Activated CD8-positive, alpha-beta memory T cell treated with anti-CD3 and anti-CD28 coated beads, Interleukin-2, amount 50 U/mL, for 48 hours (primary cell): ENCODE measurements around the gene WDR5.

Experiments used
- DNase-seq: peaks from one replicate; pipeline ENCODE4 v3.0.0-alpha.2; 2020

Gene WDR5

DNA sequence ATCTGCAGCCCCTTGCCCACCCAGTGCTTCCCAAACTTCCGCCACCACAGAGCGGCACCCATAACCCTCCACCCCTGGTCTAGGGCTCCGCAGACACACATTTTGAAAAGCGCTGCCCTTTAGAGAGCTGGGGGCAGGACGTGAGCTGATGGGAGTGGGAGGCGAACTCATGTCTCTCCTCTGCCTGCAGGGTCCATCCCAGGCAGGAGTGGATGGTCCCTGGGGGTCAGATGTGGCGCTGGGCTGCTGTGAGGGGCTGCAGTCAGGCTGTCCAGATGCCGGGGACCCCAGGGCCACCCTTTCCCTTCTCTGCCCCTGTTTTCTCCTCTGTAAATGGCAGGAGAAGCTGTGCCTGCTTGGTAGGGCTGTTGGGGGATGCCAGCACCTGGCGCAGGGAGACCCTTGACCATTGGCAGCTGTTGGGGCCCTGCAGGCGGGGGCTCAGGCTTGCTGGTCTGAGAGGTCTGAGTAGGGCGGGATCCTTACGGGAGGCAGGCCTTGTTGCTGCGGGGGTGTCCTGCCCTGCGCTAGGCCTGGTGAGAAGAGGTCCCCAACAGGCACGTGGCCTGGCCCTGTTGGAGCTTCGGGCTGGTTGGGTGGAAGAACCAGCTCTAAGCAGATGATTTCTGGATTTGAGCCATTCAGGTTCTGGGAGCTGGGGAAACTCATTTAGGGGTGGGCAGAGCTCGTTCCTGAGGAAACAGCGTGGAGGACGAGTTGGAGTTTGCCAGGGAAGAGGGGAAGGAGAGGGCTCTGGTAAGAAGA, 38.8 kb downstream of the WDR5 start:
- no peak for DNase-seq

- no peak for DNase-seq
Observed at GRCh38 chr9:134175291-134175807, 39.5 kb downstream of the WDR5 start.

GRCh38 chr9:134175808-134176598, 40.1 kb downstream of the WDR5 start:
- no peak for DNase-seq

- no peak for DNase-seq
Observed at GRCh38 chr9:134176599-134176968, 40.7 kb downstream of the WDR5 start.

GRCh38 chr9:134177186-134177585, 41.3 kb downstream of the WDR5 start:
- DNase-seq: no peak

DNA sequence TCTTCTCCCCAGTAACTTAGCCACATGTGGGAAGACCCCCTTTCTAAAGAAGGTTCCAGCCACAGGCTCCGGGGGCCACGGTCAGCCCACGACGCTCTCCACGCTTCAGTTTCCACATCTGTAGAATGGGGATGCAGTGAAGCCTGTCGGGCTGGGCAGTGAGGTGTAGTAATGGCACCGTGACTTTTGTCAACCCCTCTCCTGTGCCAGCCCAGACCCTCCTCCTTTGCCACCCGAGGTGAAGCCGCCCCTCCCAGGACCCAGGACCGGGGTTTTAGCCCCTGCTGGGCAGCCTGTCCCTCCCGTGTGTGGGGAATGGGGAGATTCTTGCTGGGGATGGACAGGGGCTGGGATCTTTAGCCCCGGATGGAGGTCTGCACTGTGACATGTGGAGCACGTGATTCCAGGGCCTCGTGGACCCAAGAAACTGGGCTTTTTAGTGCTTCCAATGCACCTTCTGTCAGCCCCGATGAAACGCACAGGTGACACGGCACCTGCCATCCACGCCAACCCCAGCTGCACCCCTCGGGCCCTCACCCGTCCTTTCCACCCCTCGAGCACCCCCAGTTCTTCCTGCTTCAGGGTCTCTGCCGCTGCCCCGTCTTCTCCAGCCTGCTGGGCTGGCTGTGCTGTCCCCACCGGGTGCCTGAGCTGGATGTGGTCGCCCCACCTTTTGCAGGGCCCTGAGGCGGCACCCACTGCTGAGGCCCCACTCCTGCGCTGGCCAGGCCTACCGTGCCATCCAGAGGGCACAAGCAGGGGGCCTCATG, 41.9 kb downstream of the WDR5 start:
- no peak for DNase-seq

- DNase-seq: no peak
Observed at GRCh38 chr9:134178394-134178767, 42.5 kb downstream of the WDR5 start.

DNA sequence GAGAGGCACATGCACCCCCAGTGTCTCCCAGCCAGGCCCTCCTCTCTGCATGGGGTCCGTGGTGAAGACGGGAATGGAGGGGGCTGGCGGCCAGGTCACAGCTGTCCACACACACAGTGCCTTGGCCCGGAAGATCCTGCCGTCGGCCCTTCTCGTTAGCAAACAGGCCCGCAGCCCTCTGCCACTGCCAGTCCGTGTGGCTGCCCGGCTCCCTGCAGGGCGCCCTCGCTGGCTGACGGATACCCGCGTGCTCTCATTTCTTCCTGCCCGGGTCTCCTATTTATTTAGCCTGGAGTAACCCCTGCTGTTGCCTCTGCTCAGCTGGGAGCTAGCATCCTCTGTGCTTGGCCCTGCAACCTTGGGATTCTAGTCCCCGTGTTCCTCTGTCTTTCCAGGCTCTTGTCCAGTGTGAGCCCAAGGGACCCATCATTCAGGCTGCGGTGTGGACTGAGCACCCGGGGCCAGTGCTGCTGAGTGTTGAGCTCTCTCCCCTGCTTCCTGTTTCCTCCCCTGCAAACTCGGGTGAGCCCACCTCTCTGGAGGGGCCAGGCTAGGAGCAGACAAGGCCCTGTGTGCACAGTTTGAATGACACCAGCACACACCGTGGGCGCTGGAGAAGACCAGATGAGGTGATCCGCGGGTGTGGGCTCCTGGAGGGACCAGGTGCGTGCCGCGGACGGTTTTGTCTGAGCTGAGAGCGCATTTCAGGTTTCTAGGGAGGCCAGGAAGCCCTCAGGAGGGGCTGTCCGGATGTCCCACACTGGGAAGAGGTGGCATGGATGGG, 43.1 kb downstream of the WDR5 start:
- no peak for DNase-seq

DNA sequence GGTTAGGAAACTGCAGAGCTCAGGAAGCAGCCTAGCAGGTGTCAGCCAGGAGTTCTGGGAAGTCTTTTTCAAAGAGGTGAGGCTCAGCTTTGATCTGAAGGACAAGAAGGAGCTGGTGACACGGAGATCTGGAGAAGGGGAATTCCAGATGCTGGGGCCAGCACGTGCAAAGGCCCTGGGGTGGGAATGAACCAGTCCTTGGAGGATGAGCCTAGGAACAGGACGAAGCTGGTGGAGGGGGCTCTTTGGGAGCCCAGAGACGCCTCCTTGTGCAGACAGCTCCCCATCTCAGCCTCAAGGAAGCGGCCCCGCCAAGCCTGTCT, 43.7 kb downstream of the WDR5 start:
- no peak for DNase-seq

DNA sequence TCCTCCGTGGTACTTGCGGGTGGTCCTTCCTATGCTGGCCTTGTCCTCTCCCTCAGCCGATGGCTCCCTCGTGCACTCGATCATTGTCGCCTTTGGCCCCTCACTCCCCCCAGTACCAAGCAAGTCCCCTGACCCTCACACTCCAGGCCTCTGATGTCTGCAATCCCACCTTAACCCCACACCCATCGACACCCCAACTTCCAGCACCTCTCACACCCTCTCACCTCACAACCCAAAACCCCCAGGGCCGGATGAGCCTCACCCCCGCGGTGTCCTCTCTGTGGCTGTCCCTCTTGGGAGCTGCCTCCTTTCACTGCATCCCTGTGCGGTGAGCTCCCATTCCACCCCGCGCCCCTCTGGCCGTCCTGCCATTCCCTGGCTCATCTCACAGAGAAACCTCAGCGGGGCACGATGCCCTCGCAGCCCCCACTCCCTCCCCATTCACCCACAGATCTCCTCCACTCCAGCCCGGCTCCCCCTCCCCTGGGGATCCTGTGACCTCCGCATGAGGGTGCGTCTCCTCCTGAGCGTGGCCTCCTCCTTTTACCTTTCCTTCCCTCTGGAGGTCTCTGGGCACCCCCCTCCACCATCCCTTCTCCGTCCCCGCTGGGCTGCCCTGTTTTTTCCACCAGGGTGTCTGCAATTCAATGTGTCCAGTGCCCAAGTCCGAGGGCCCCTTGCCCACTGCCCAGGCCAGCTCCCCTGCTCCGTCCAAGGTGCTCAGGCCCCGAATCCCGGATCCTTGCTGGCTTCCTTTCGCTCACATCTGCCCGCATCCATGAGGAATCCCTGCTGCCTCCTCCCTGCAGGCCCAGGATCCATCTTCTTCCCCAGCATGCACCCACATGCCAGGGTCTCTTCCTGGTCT, 44.3 kb downstream of the WDR5 start:
- no peak for DNase-seq

DNA sequence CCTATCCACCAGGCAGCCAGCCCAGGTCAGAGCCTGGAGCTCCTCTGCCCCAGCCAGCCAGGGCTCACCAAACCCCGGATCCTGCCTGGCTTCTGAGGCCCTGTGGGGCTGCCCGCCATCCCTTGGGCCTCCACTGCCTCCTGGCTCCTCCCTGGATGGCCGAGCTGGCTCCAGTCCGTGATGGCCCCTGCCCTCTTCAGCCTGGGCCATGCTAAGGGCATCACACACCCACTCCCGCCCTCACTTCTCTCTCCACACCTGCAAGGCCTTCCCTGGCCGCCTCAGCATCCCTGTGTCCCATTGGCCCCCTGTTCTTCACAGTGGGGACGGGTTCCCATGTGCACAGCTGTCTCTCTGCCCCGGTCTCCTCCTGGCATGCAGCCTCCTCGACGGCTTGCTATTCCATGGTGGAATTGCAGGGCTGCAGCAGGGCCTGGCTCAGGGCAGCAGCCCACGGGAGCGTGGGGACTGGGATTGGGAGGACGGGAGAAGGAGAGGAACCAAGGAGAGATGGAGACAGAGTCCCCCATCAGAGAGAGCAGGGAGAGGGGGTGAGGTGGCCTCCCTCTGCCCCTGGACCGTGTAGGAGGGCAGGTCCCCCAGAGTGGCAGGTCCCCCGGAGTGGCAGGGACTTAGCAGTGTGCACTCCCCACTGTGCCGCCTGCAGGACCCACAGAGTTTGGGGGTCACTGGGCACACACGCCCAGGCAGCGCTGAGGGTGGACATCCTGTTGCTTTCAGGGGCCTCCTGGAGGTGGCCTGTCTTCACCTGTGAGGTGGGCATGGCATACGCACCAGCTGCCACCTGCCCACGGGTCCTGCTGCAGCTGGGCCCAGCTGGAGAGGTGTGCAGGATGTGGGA, 45.1 kb downstream of the WDR5 start:
- DNase-seq: no peak

DNA sequence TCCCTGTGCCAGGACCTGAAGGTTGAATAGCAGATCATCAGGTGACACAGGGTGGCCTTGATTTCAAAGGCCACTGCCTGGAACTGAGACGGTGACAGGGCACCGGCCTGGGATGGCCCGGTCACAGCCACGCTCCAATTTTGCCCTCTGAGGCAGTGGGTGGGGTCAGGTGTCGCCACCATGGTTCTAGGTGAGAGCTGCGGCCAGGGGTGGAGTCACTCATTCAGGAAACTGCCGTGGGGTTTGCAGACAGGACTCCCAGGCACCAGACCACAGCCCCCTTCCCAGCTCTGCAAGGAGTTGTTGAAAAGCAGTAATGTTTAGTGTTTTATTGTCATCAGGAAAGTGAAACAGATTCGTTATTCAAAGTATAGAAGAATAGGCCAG, 45.8 kb downstream of the WDR5 start:
- DNase-seq: no peak

DNA sequence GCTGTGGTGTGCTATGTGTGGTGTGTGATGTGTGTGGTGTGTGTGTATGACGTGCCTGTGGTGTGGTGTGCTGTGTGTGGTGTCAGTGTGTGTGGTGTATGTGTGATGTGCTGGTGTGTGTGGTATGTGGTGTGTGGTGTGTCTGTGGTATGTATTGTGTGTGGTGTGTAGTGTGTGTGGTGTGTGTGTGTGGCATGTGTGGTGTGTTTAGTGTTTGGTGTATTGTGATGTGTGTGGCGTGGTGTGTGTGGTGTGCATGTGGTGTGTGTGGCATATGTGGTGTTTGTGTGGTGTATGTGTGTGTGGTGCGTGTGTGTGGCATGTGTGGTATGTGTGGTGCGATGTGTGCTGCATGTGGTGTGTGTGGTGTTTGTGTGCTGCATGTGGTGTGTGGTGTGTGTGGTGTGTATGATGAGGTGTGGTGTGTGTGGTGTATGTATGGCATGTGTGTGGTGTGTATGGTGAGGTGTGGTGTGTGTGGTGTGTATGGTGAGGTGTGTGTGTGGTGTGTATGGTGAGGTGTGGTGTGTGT, 46.7 kb downstream of the WDR5 start:
- DNase-seq: no peak

DNA sequence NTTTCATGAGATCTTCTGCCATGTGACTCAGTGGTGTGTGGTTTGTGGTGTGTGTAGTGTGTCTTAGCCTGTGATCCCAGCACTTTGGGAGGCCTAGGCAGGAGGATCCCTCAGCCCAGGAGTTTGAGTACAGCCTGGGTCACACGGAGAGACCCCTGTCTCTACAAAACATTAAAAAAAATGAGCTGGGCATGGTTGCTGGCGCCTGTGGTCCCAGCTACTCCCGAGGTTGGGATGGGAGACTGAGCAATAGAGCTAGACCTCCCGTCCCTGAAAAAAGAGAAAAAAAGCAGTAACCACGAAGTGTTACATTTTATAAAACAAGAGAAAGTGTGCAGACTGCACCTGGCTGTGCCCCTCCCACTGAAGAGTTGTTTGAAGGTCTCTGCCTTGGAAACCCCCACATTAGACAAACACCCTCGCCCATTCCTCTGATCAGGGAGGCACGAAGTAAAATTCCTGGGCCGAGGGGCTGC, 49.7 kb downstream of the WDR5 start:
- DNase-seq: no peak

DNA sequence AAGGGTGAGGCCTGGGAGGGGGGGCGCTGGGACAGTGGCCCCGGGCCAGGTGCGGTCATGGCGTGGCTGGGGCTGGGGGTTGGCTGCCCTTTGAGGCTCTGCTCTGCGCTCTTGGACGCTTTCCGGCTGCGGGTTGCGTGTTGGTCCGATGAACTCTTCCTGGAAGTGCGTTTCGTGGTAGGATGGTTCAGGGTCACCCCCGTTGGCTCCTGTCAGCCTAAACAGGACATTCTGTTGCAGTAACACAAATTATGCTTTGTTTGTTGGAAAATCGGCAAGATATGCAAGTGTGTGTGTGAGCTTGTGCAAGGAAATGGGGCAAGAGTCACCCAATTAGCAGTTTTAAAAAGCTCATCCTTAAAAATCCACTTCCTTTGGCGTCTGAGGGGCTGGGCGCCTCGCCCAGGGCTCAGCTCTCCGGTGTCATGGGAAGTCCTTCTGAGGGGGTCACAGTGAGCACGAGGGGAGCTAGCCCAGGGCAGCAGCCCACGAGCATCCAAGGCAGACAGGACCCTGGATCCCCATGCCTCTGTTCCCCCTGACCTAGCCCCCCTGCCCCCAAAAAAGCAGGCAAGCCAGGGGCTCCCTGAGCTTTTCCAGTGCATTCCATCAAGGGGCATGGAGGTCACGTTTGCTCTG, 50.7 kb downstream of the WDR5 start:
- no peak for DNase-seq

DNA sequence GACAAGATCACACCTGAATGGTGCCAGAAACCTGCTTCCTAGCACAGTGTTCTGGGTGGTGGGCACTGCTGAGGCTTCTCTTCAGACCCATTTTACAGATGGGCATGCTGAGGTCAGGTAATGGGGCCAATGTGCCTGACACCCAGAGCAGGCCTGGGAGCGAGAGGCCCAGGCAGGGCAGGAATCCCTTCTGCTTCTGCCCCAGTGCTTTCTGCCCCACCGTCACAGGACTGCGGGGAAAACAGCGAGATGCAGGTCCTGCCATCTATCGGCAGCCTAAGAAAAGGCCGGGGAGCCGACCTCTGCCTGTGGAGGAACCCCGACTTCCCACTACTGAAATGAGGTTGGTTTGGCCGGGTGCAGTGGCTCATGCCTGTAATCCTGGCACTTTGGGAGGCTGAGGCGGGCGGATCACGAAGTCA, 51.2 kb downstream of the WDR5 start:
- no peak for DNase-seq

- DNase-seq: no peak
Observed at GRCh38 chr9:134187891-134188385, 52.1 kb downstream of the WDR5 start.

- no peak for DNase-seq
Observed at GRCh38 chr9:134188386-134189144, 52.7 kb downstream of the WDR5 start.

DNA sequence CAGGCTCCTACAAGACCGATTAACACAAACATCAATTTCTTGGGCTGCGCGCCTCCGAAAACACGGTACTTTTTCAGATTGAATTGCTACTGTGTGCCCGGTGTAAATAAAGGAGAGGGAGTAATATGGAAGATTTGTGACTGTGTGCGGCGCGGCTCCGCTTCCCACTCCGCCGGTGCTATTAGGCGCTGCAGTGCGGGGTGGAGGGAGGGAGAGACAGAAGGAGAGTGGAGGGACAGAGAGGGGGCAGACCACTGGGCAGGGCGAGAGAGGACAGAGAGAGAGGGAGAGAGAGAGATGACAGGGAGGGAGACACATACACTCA, 53.2 kb downstream of the WDR5 start:
- DNase-seq: no peak
